Activated CD4-positive, alpha-beta T cell treated with anti-CD3 and anti-CD28 coated beads for 1 hour (primary cell): ENCODE measurements around the gene PRR29.

Experiments used
- DNase-seq: peaks from one replicate; pipeline ENCODE4 v3.0.0-alpha.2; 2020

Gene PRR29

GRCh38 chr17:64053101-64053500, 55.0 kb downstream of the PRR29 start:
- no peak for DNase-seq
